ENCODE results near the gene FBXO3. TPM values are rescaled to one million over a fixed set of nuclear protein-coding genes. Genes with fewer than 3 reads are reported as not detected.
"Not testable (repeated sequence)": the region's sequence is repeated elsewhere in the genome, so short reads cannot be mapped to it uniquely, and the experiment has no call there.

The FBXO3 gene
- total and polyA plus RNA-seq, 2 of the 13 experiments (the other 11 are each of a cell fraction or from before 2014, with no cell fraction given): 20.4 to 27.6 TPM

DNA sequence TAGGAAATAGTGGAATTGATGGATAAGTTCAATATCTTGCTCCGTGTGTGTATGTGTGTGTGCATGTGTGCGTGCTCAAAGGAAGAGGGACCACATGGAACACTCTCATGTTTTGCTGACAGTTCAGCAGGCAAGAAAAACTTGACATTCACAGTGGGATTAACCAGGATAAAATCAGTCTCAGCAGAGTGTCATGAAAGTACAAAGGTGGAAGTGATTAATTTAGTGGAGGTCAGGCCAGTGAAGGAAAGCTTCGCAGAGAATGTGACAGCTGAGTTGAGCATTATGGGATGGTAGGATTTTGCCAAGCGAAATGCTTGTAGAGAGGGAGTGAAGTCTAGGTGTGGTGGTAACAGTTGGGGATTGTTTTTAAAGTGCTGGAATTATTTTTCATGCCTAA is 15.7 kb upstream of the FBXO3 start:
- FAIRE-seq: no peak
- CTCF ChIA-PET (ENCODE audit: low intra/inter-chr PET ratio, low total read pairs): no interaction called here

GRCh38 chr11:33788095-33788494 is 13.8 kb upstream of the FBXO3 start:
- H3K9me3 ChIP-seq (ENCODE audit: low read length); H2AFZ ChIP-seq (ENCODE audit: low read length); H3K4me1 ChIP-seq (ENCODE audit: insufficient read depth, low read length); H3K27me3 ChIP-seq (ENCODE audit: control insufficient read depth in 1 of 2, insufficient read depth in 2 of 2, low read length in 2 of 2); H3K79me2 ChIP-seq (ENCODE audit: insufficient read depth, low read length); H3K9ac ChIP-seq (ENCODE audit: insufficient read depth, low read depth, low read length); DNase-seq (ENCODE audit: low spot score); H4K20me1 ChIP-seq (ENCODE audit: insufficient read depth, low read length); CTCF ChIA-PET (ENCODE audit: low intra/inter-chr PET ratio, low total read pairs); H3K36me3 ChIP-seq (replicated peaks in 1 of 2; ENCODE audit: control insufficient read depth in 1 of 2, insufficient read depth in 2 of 2, low read length in 2 of 2); POLR2A ChIA-PET; FAIRE-seq; BruUV-seq (replicated peaks); intact Hi-C loops (cut with micrococcal nuclease; ENCODE audit: unreplicated experiment); in situ Hi-C loops (cut with HindIII; ENCODE audit: extremely low pct_ligation_motif_present, low pct_unique_long_range_greater_than_20kb); H3K4me2 ChIP-seq (ENCODE audit: low read depth, low read length); ATAC-seq; H3K4me3 ChIP-seq (replicated peaks in 1 of 3; ENCODE audit: insufficient read depth in 1 of 3, low read depth in 2 of 3, low read length in 3 of 3); H3K27ac ChIP-seq (ENCODE audit: extremely low read length, insufficient read depth, low read length): not testable (repeated sequence)
- WGBS (ENCODE audit: low lambda C conversion rate): 43% methylated on average over 2 of the region's 2 CpGs

More for the DNA sequence above, 15.7 kb upstream of the FBXO3 start:
- in situ Hi-C loops (cut with HindIII; ENCODE audit: extremely low pct_ligation_motif_present, low pct_unique_long_range_greater_than_20kb): no loop called here
- ATAC-seq (no peak), DNase-seq (ENCODE audit: low spot score) (no peak)
- POLR2A ChIA-PET: no interaction called here
- Histone ChIP-seq H4K20me1 (ENCODE audit: insufficient read depth, low read length) (no peaks in the 10 kb centered on the region; the same call in 1 of the 2 replicates), H2AFZ (ENCODE audit: low read length) (no peak overlapping the region), H3K27me3 (ENCODE audit: control insufficient read depth in 1 of 2, insufficient read depth in 2 of 2, low read length in 2 of 2) (peaks cover 0 to 13% of the 10 kb centered on the region in 2 experiments; a peak in 3 of 5 replicates), H3K9me3 (ENCODE audit: low read length) (no peaks in the 10 kb centered on the region), H3K27ac (ENCODE audit: extremely low read length, insufficient read depth, low read length) (no peak overlapping the region), H3K36me3 (replicated peaks in 1 of 2; ENCODE audit: control insufficient read depth in 1 of 2, insufficient read depth in 2 of 2, low read length in 2 of 2) (no peaks in the 10 kb centered on the region), H3K4me1 (ENCODE audit: insufficient read depth, low read length) (no peaks in the 10 kb centered on the region), H3K4me3 (replicated peaks in 1 of 3; ENCODE audit: insufficient read depth in 1 of 3, low read depth in 2 of 3, low read length in 3 of 3) (no peak overlapping the region), H3K9ac (ENCODE audit: insufficient read depth, low read depth, low read length) (no peak overlapping the region), H3K4me2 (ENCODE audit: low read depth, low read length) (no peak overlapping the region), H3K79me2 (ENCODE audit: insufficient read depth, low read length) (no peaks in the 10 kb centered on the region)
- BruUV-seq (replicated peaks): no TSS peak
- no peak for TF ChIP-seq ZNF234 (CRISPR knock-in tag; conservative IDR thresholded peaks at IDR 0.05)
- no peak for TF ChIP-seq ZSCAN22 (CRISPR knock-in tag; IDR thresholded peaks at IDR 0.05)
- no peak for TF ChIP-seq ZNF451 (CRISPR knock-in tag; IDR thresholded peaks at IDR 0.05)
- TF ChIP-seq, protein P1, sequence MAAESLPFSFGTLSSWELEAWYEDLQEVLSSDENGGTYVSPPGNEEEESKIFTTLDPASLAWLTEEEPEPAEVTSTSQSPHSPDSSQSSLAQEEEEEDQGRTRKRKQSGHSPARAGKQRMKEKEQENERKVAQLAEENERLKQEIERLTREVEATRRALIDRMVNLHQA (CRISPR knock-in tag; IDR thresholded peaks at IDR 0.05): no peak
- TF ChIP-seq MEIS2 (CRISPR knock-in tag; IDR thresholded peaks at IDR 0.05): no peak
- no peak for TF ChIP-seq STAG1 (CRISPR knock-in tag; IDR thresholded peaks at IDR 0.05)
- TF ChIP-seq ZNF724P (CRISPR knock-in tag; IDR thresholded peaks at IDR 0.05; ENCODE audit: borderline replicate concordance): no peak
- TF ChIP-seq NR1H2 (CRISPR knock-in tag; IDR thresholded peaks at IDR 0.05; ENCODE audit: borderline replicate concordance, low read depth): no peak
- TF ChIP-seq GPN1 (CRISPR knock-in tag; IDR thresholded peaks at IDR 0.05; ENCODE audit: borderline replicate concordance): no peak
- TF ChIP-seq MXI1 (IDR thresholded peaks at IDR 0.05; ENCODE audit: borderline replicate concordance, low read depth, low read length): no peak
- TF ChIP-seq ZSCAN31 (CRISPR knock-in tag; IDR thresholded peaks at IDR 0.05; ENCODE audit: low read depth): no peak
- TF ChIP-seq ZNF30 (CRISPR knock-in tag; IDR thresholded peaks at IDR 0.05): no peak
- no peak for TF ChIP-seq KLF16 (CRISPR knock-in tag; IDR thresholded peaks at IDR 0.05)
- intact Hi-C loops (cut with micrococcal nuclease; ENCODE audit: unreplicated experiment): no loop called here
- 4% methylated on average over 4 of the region's 4 CpGs for WGBS (ENCODE audit: low lambda C conversion rate)

All from HepG2 (cell line).